Measurements from ENCODE around the gene CCSER2. TPM values are rescaled to one million over a fixed set of nuclear protein-coding genes. Genes with fewer than 3 reads are reported as not detected.
"Not testable (repeated sequence)": the region's sequence is repeated elsewhere in the genome, so short reads cannot be mapped to it uniquely, and the experiment has no call there.

Gene CCSER2
- total RNA-seq, 1 experiment from 2014 or later: 23.1 TPM

GRCh38 chr10:84525120-84525806, 196.9 kb downstream of the CCSER2 start:
- peaks cover 21% of the 10 kb centered on the region for H3K9me3 Mint-ChIP-seq (ENCODE audit: unreplicated experiment)
- DNase-seq: no peak
- no peak overlapping the region for H3K4me3 ChIP-seq (ENCODE audit: low read depth, low read length)
- no peak overlapping the region for H3K4me3 Mint-ChIP-seq (ENCODE audit: unreplicated experiment)
- no peak for TF ChIP-seq CTCF (IDR thresholded peaks at IDR 0.05; ENCODE audit: insufficient read depth in 1 of 2, low read depth in 1 of 2, low read length in 1 of 2, severe bottlenecking in 1 of 2, unreplicated experiment in 1 of 2)
- BruUV-seq (replicated peaks): no TSS peak
- intact Hi-C loops (cut with micrococcal nuclease; ENCODE audit: unreplicated experiment): no loop called here
- no peaks in the 10 kb centered on the region for H3K27me3 Mint-ChIP-seq (ENCODE audit: insufficient read depth, unreplicated experiment)
- H3K27me3 ChIP-seq (replicated peaks; ENCODE audit: control insufficient read depth, insufficient read depth, low read length): no peaks in the 10 kb centered on the region
- H3K27ac Mint-ChIP-seq (ENCODE audit: unreplicated experiment): no peak overlapping the region
- ChIA-PET POLR2A (no interaction called here), CTCF (no interaction called here)
- peaks cover 14% of the 10 kb centered on the region for H3K4me1 Mint-ChIP-seq (ENCODE audit: low read depth, unreplicated experiment)
- H3K36me3 ChIP-seq (ENCODE audit: control insufficient read depth, insufficient read depth, low read length): no peaks in the 10 kb centered on the region
- H3K9me3 ChIP-seq: peaks cover 3% of the 10 kb centered on the region; the same call in 1 of the 2 replicates
- H3K4me1 ChIP-seq: peaks cover 8% of the 10 kb centered on the region
- peaks cover 5% of the 10 kb centered on the region for H3K36me3 Mint-ChIP-seq (ENCODE audit: insufficient read depth, unreplicated experiment)

GRCh38 chr10:84525807-84526182, 197.4 kb downstream of the CCSER2 start:
- CTCF ChIA-PET; DNase-seq; H3K36me3 Mint-ChIP-seq (ENCODE audit: insufficient read depth, unreplicated experiment); H3K36me3 ChIP-seq (ENCODE audit: control insufficient read depth, insufficient read depth, low read length); H3K27me3 Mint-ChIP-seq (ENCODE audit: insufficient read depth, unreplicated experiment); H3K4me3 Mint-ChIP-seq (ENCODE audit: unreplicated experiment); H3K4me3 ChIP-seq (ENCODE audit: low read depth, low read length); POLR2A ChIA-PET; H3K4me1 ChIP-seq; BruUV-seq (replicated peaks); H3K27me3 ChIP-seq (replicated peaks; ENCODE audit: control insufficient read depth, insufficient read depth, low read length); H3K9me3 ChIP-seq; intact Hi-C loops (cut with micrococcal nuclease; ENCODE audit: unreplicated experiment): not testable (repeated sequence)
- H3K9me3 Mint-ChIP-seq (ENCODE audit: unreplicated experiment): peaks cover 21% of the 10 kb centered on the region
- H3K27ac Mint-ChIP-seq (ENCODE audit: unreplicated experiment): peak overlapping the region; percentile 64
- H3K4me1 Mint-ChIP-seq (ENCODE audit: low read depth, unreplicated experiment): peaks cover 14% of the 10 kb centered on the region

- BruUV-seq (replicated peaks); H3K4me3 Mint-ChIP-seq (ENCODE audit: unreplicated experiment); POLR2A ChIA-PET; CTCF ChIA-PET; H3K4me1 ChIP-seq; H3K27me3 ChIP-seq (replicated peaks; ENCODE audit: control insufficient read depth, insufficient read depth, low read length); H3K9me3 ChIP-seq; H3K36me3 ChIP-seq (ENCODE audit: control insufficient read depth, insufficient read depth, low read length); H3K4me3 ChIP-seq (ENCODE audit: low read depth, low read length); H3K27me3 Mint-ChIP-seq (ENCODE audit: insufficient read depth, unreplicated experiment); H3K36me3 Mint-ChIP-seq (ENCODE audit: insufficient read depth, unreplicated experiment); intact Hi-C loops (cut with micrococcal nuclease; ENCODE audit: unreplicated experiment); H3K27ac Mint-ChIP-seq (ENCODE audit: unreplicated experiment): not testable (repeated sequence)
- DNase-seq: peak in 1 of 2 experiments; percentile 47
- Mint-ChIP-seq H3K4me1 (ENCODE audit: low read depth, unreplicated experiment) (peaks cover 14% of the 10 kb centered on the region), H3K9me3 (ENCODE audit: unreplicated experiment) (peaks cover 21% of the 10 kb centered on the region)
Measured at GRCh38 chr10:84527386-84527785, 199.0 kb downstream of the CCSER2 start.

GRCh38 chr10:84528526-84528925, 200.1 kb downstream of the CCSER2 start:
- H3K9me3 ChIP-seq; H3K27me3 Mint-ChIP-seq (ENCODE audit: insufficient read depth, unreplicated experiment); H3K4me1 ChIP-seq; H3K36me3 Mint-ChIP-seq (ENCODE audit: insufficient read depth, unreplicated experiment); POLR2A ChIA-PET; intact Hi-C loops (cut with micrococcal nuclease; ENCODE audit: unreplicated experiment); H3K4me3 ChIP-seq (ENCODE audit: low read depth, low read length); CTCF ChIA-PET; BruUV-seq (replicated peaks); H3K4me3 Mint-ChIP-seq (ENCODE audit: unreplicated experiment); H3K36me3 ChIP-seq (ENCODE audit: control insufficient read depth, insufficient read depth, low read length); H3K27ac Mint-ChIP-seq (ENCODE audit: unreplicated experiment); H3K27me3 ChIP-seq (replicated peaks; ENCODE audit: control insufficient read depth, insufficient read depth, low read length); DNase-seq: not testable (repeated sequence)
- H3K9me3 Mint-ChIP-seq (ENCODE audit: unreplicated experiment): peaks cover 21% of the 10 kb centered on the region
- H3K4me1 Mint-ChIP-seq (ENCODE audit: low read depth, unreplicated experiment): peaks cover 11% of the 10 kb centered on the region
